Measurements from ENCODE around the gene MYOM3. TPM values are rescaled to one million over a fixed set of nuclear protein-coding genes. Genes with fewer than 3 reads are reported as not detected.

Gene MYOM3
- total RNA-seq (2021; ENCODE audit: unreplicated experiment) (0.05 TPM), Bru-seq, nascent RNA (percentile 9 among the genes with signal in this experiment), BruChase-seq, experiment 1, labeled RNA remaining after a 2-hour chase (percentile 10 among the genes with signal in this experiment), BruChase-seq, experiment 2, labeled RNA remaining after a 6-hour chase (percentile 9 among the genes with signal in this experiment)
- polyA plus RNA-seq (2012; ENCODE audit: insufficient read length): not detected
- long read RNA-seq: 0 reads

- in situ Hi-C loops (cut with HindIII; ENCODE audit: low pct_unique_long_range_greater_than_20kb, low sequenced_read_pairs): no loop called here
- no peaks in the 10 kb centered on the region for H3K9me3 ChIP-seq (ENCODE audit: control insufficient read depth, insufficient read depth, low read depth, low read length)
- no peak for TF ChIP-seq REST (IDR thresholded peaks at IDR 0.05; ENCODE audit: insufficient read depth in 1 of 2, low read depth in 2 of 2, low read length in 1 of 2)
- TF ChIP-seq CTCF (IDR thresholded peaks at IDR 0.05): peak; percentile 90
- TF ChIP-seq POLR2AphosphoS5 (IDR thresholded peaks at IDR 0.05; ENCODE audit: low read depth, low read length): no peak
- no peak for TF ChIP-seq SIN3A (IDR thresholded peaks at IDR 0.05; ENCODE audit: borderline replicate concordance, insufficient read depth, low read depth, low read length)
- no peak for TF ChIP-seq TCF7L2 (IDR thresholded peaks at IDR 0.05; ENCODE audit: low read depth, low read length)
- peak; percentile 33 for DNase-seq (ENCODE audit: low read depth, low spot score)
- peak within 1 kb of the TSS; percentile 65; the same call in 1 of the 2 replicates for H3K27ac ChIP-seq (ENCODE audit: low read length)
- BruUV-seq (replicated peaks): no TSS peak
- peak within 1 kb of the TSS; percentile 18 to 45; a peak in 3 of 4 replicates for H3K4me3 ChIP-seq (ENCODE audit: low read depth in 2 of 2, low read length in 2 of 2)
- H3K27me3 ChIP-seq (ENCODE audit: control insufficient read depth, insufficient read depth, low read length): no peaks in the 10 kb centered on the region
- intact Hi-C loops (cut with micrococcal nuclease; ENCODE audit: unreplicated experiment): loop anchor here (5.0 kb wide), 1 partner anchor 40 kb away; no protein-coding TSS in a partner anchor
- POLR2A ChIA-PET: no interaction called here
- H3K36me3 ChIP-seq (ENCODE audit: control insufficient read depth, insufficient read depth, low read length): no peaks in the 10 kb centered on the region; the same call in 1 of the 2 replicates
- peaks cover 27% of the 10 kb centered on the region for H3K4me1 ChIP-seq (ENCODE audit: control insufficient read depth, insufficient read depth, low read length)
- CTCF ChIA-PET: interaction anchor here (0.5 to 1.3 kb wide), 7 partner anchors 38 to 340 kb away, joined by 3 to 6 read pairs (median 3); no protein-coding TSS in a partner anchor
- ATAC-seq: peak; percentile 96
These were observed at the start of gene MYOM3 for GRCh38 chr1:24111996-24112779. TSS of gene MYOM3 (minus strand) at chr1:24112135. CDS start at chr1:24108636, 3,499 bp downstream.

GRCh38 chr1:24161270-24161669, 49.3 kb upstream of the MYOM3 start:
- TF ChIP-seq TCF7L2 (IDR thresholded peaks at IDR 0.05; ENCODE audit: low read depth, low read length) (no peak), POLR2AphosphoS5 (IDR thresholded peaks at IDR 0.05; ENCODE audit: low read depth, low read length) (no peak), CTCF (IDR thresholded peaks at IDR 0.05) (no peak), SIN3A (IDR thresholded peaks at IDR 0.05; ENCODE audit: borderline replicate concordance, insufficient read depth, low read depth, low read length) (no peak), REST (IDR thresholded peaks at IDR 0.05; ENCODE audit: insufficient read depth in 1 of 2, low read depth in 2 of 2, low read length in 1 of 2) (no peak)
- in situ Hi-C loops (cut with HindIII; ENCODE audit: low pct_unique_long_range_greater_than_20kb, low sequenced_read_pairs) (no loop called here), intact Hi-C loops (cut with micrococcal nuclease; ENCODE audit: unreplicated experiment) (no loop called here)
- Histone ChIP-seq H3K4me1 (ENCODE audit: control insufficient read depth, insufficient read depth, low read length) (no peaks in the 10 kb centered on the region), H3K36me3 (ENCODE audit: control insufficient read depth, insufficient read depth, low read length) (no peaks in the 10 kb centered on the region), H3K9me3 (ENCODE audit: control insufficient read depth, insufficient read depth, low read depth, low read length) (no peaks in the 10 kb centered on the region), H3K27ac (ENCODE audit: low read length) (no peak overlapping the region), H3K4me3 (ENCODE audit: low read depth in 2 of 2, low read length in 2 of 2) (no peak overlapping the region), H3K27me3 (ENCODE audit: control insufficient read depth, insufficient read depth, low read length) (no peaks in the 10 kb centered on the region)
- DNase-seq (ENCODE audit: low read depth, low spot score): no peak
- no TSS peak for BruUV-seq (replicated peaks)
- ChIA-PET POLR2A (no interaction called here), CTCF (no interaction called here)
- no peak for ATAC-seq
